Caco-2 (cell line): ENCODE measurements around the gene CEP112. TPM values are rescaled to one million over a fixed set of nuclear protein-coding genes. Genes with fewer than 3 reads are reported as not detected.

Experiments
- BruUV-seq: library from RNA; stranded (reverse); fragments of 400-500 nt; replicated peaks from 2 replicates; lab custom pipeline; 2021; lab: Mats Ljungman, UMichigan
- CTCF ChIA-PET: fragments of 300-600 bp; sonication (Branson Sonifier 250); formaldehyde crosslinking; loops from one replicate; lab custom pipeline; 2022; ENCODE audit warnings: antibody characterized with exemption; lab: Charles Lee
- POLR2A ChIA-PET: fragments of 300-600 bp; sonication (Branson Sonifier 250); formaldehyde crosslinking; loops from one replicate; lab custom pipeline; 2022; ENCODE audit warnings: antibody characterized with exemption; lab: Charles Lee
- DNase-seq, 2 experiments: peaks; one replicate each; pipeline versions ENCODE4 v3.0.0 to v3.0.0-alpha.2; 2020 to 2022
- H3K27me3 ChIP-seq: replicated peaks from 2 replicates; pipeline ENCODE4 v1.6.0; 2011; ENCODE audit warnings: low read length; ENCODE audit not compliant: control insufficient read depth, insufficient read depth
- H3K36me3 ChIP-seq: 2 replicates; pipeline ENCODE4 v1.5.1; 2011; ENCODE audit warnings: low read length; ENCODE audit not compliant: control insufficient read depth, insufficient read depth
- H3K4me1 ChIP-seq: fragments of 250-450 bp; sonication (Bioruptor Pico); 2 replicates; pipeline ENCODE4 v1.5.1; 2020; ENCODE audit warnings: mild to moderate bottlenecking
- H3K4me3 ChIP-seq: 2 replicates; pipeline ENCODE4 v1.5.1; 2011; ENCODE audit warnings: low read depth, mild to moderate bottlenecking, control low read depth, low read length
- H3K9me3 ChIP-seq: fragments of 250-450 bp; sonication (Bioruptor Pico); 2 replicates; pipeline ENCODE4 v1.5.1; 2020; ENCODE audit warnings: mild to moderate bottlenecking, moderate library complexity
- H3K27ac Mint-ChIP-seq: one replicate; pipeline ENCODE4 v1.8.0; 2022; ENCODE audit warnings: mixed read lengths; ENCODE audit not compliant: unreplicated experiment
- H3K27me3 Mint-ChIP-seq: one replicate; pipeline ENCODE4 v1.8.0; 2022; ENCODE audit warnings: mixed read lengths; ENCODE audit not compliant: insufficient read depth, unreplicated experiment
- H3K36me3 Mint-ChIP-seq: one replicate; pipeline ENCODE4 v1.8.0; 2022; ENCODE audit warnings: mild to moderate bottlenecking, mixed read lengths; ENCODE audit not compliant: insufficient read depth, unreplicated experiment
- H3K4me1 Mint-ChIP-seq: one replicate; pipeline ENCODE4 v1.8.0; 2022; ENCODE audit warnings: low read depth, mixed read lengths; ENCODE audit not compliant: unreplicated experiment
- H3K4me3 Mint-ChIP-seq: one replicate; pipeline ENCODE4 v1.8.0; 2022; ENCODE audit warnings: mild to moderate bottlenecking, moderate library complexity, mixed read lengths; ENCODE audit not compliant: unreplicated experiment
- H3K9me3 Mint-ChIP-seq: one replicate; pipeline ENCODE4 v1.8.0; 2022; ENCODE audit warnings: mixed read lengths; ENCODE audit not compliant: unreplicated experiment
- intact Hi-C: fragments of 100-400 bp; cut with micrococcal nuclease; formaldehyde crosslinking; loops from one replicate; pipeline ENCODE4 v1.10.0; 2022; ENCODE audit not compliant: unreplicated experiment
- total RNA-seq: library from RNA; stranded (reverse); gene quantifications from 2 replicates; pipeline ENCODE4 v1.2.3, GENCODE V29; 2022
- TF ChIP-seq, protein P1 (sequence below), 2 experiments: fragments of 200-600 bp in 1 of 2; IDR thresholded peaks; 1 replicate in 1 of 2; 2 replicates in 1 of 2; pipeline versions ENCODE4 v1.5.1 to v1.8.0; 2011 to 2022; ENCODE audit warnings: antibody characterized with exemption in 1 of 2, control low read depth in 1 of 2, inconsistent platforms in 1 of 2, low read depth in 1 of 2, low read length in 1 of 2, mild to moderate bottlenecking in 1 of 2, moderate library complexity in 1 of 2; ENCODE audit not compliant: insufficient read depth in 1 of 2, severe bottlenecking in 1 of 2, unreplicated experiment in 1 of 2

CEP112 gene
- total RNA-seq, 1 experiment from 2014 or later, result 4.7 TPM

DNA sequence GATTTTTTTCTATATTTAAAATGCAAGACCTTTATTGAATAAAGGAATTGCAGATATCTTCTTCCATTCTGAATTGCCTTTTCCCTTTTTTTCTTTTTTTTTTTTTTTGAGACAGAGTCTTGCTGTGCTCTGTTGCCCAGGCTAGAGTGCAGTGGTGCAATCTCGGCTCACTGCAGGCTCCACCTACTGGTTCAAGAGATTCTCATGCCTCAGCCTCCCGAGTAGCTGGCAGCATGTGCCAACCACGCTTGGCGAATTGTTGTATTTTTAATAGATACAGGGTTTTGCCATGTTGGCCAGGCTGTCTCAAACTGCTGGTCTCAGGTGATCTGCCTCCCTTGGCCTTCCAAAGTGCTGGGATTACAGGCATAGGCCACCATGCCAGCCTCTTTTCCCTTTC lies 151.5 kb downstream of the CEP112 start:
- ChIA-PET POLR2A (no interaction called here), CTCF (interaction anchor here (0.6 to 0.7 kb wide), 2 partner anchors 99 to 329 kb away, joined by 4 to 10 read pairs; no protein-coding TSS in a partner anchor)
- no peak overlapping the region for H3K4me3 ChIP-seq
- no peaks in the 10 kb centered on the region for H3K27me3 ChIP-seq
- no peaks in the 10 kb centered on the region for H3K4me1 Mint-ChIP-seq
- BruUV-seq, result no TSS peak
- no peak overlapping the region for H3K27ac Mint-ChIP-seq
- TF ChIP-seq, protein P1, sequence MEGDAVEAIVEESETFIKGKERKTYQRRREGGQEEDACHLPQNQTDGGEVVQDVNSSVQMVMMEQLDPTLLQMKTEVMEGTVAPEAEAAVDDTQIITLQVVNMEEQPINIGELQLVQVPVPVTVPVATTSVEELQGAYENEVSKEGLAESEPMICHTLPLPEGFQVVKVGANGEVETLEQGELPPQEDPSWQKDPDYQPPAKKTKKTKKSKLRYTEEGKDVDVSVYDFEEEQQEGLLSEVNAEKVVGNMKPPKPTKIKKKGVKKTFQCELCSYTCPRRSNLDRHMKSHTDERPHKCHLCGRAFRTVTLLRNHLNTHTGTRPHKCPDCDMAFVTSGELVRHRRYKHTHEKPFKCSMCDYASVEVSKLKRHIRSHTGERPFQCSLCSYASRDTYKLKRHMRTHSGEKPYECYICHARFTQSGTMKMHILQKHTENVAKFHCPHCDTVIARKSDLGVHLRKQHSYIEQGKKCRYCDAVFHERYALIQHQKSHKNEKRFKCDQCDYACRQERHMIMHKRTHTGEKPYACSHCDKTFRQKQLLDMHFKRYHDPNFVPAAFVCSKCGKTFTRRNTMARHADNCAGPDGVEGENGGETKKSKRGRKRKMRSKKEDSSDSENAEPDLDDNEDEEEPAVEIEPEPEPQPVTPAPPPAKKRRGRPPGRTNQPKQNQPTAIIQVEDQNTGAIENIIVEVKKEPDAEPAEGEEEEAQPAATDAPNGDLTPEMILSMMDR (IDR thresholded peaks at IDR 0.05; ENCODE audit: insufficient read depth in 1 of 2, low read depth in 1 of 2, low read length in 1 of 2, severe bottlenecking in 1 of 2, unreplicated experiment in 1 of 2), result peak in 1 of 2 experiments; percentile 17
- peaks cover 9% of the 10 kb centered on the region for H3K27me3 Mint-ChIP-seq
- no peaks in the 10 kb centered on the region for H3K36me3 Mint-ChIP-seq
- H3K9me3 ChIP-seq, result no peaks in the 10 kb centered on the region
- intact Hi-C loops, result no loop called here
- H3K4me3 Mint-ChIP-seq, result no peak overlapping the region
- H3K9me3 Mint-ChIP-seq, result no peaks in the 10 kb centered on the region
- peak in 1 of 2 experiments; percentile 7 for DNase-seq
- H3K36me3 ChIP-seq, result no peaks in the 10 kb centered on the region
- no peaks in the 10 kb centered on the region for H3K4me1 ChIP-seq

DNA sequence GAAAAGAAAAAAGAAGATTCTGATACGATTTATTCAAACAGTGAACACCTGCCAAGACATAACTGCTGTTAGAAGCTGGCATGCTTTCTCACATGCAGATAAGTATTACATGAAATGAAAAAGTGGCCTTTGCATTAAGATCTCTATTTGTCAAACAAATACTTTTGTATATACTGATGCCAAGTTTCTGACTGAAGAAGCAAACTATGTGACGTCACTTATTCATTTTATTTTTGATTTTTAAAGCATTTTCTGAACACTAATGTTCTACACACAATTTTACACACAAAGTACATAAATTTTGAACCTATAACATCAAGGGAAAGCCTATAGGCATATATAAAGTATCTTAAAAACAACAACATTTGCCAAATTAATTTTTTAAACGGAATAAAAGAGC lies 153.8 kb downstream of the CEP112 start:
- no TSS peak for BruUV-seq
- ChIA-PET POLR2A (no interaction called here), CTCF (no interaction called here)
- intact Hi-C loops, result no loop called here
- H3K9me3 ChIP-seq, result no peaks in the 10 kb centered on the region
- H3K4me3 Mint-ChIP-seq, result no peak overlapping the region
- no peak overlapping the region for H3K27ac Mint-ChIP-seq
- no peak overlapping the region for H3K4me3 ChIP-seq
- no peaks in the 10 kb centered on the region for H3K36me3 Mint-ChIP-seq
- TF ChIP-seq, protein P1 (IDR thresholded peaks at IDR 0.05; ENCODE audit: insufficient read depth in 1 of 2, low read depth in 1 of 2, low read length in 1 of 2, severe bottlenecking in 1 of 2, unreplicated experiment in 1 of 2), result no peak
- peaks cover 9% of the 10 kb centered on the region for H3K27me3 Mint-ChIP-seq
- no peaks in the 10 kb centered on the region for H3K27me3 ChIP-seq
- H3K9me3 Mint-ChIP-seq, result no peaks in the 10 kb centered on the region
- no peaks in the 10 kb centered on the region for H3K36me3 ChIP-seq
- H3K4me1 Mint-ChIP-seq, result no peaks in the 10 kb centered on the region
- no peak for DNase-seq
- no peaks in the 10 kb centered on the region for H3K4me1 ChIP-seq

DNA sequence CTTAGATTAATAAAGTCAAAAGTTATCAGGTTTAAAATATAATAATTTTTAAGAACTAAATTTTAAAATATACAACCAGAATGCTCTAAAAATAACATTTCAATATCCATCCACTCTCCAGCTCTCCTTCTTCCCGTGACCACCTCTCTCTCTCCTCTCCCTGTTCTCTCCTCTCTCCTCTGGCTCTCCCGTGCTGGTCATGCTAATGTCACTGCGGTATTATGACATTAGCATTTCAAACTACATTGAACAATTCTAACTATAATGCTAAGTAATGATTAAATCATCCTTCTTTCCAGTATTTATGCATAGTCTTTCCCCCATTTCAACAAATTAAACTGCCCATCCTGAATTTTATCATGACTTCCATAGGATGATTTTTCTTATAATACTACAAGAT lies 154.7 kb downstream of the CEP112 start:
- no peaks in the 10 kb centered on the region for H3K4me1 Mint-ChIP-seq
- Histone ChIP-seq H3K27me3 (no peaks in the 10 kb centered on the region), H3K4me1 (no peaks in the 10 kb centered on the region), H3K36me3 (no peaks in the 10 kb centered on the region), H3K4me3 (no peak overlapping the region), H3K9me3 (no peaks in the 10 kb centered on the region)
- no peaks in the 10 kb centered on the region for H3K36me3 Mint-ChIP-seq
- ChIA-PET POLR2A (no interaction called here), CTCF (no interaction called here)
- TF ChIP-seq, protein P1 (IDR thresholded peaks at IDR 0.05; ENCODE audit: insufficient read depth in 1 of 2, low read depth in 1 of 2, low read length in 1 of 2, severe bottlenecking in 1 of 2, unreplicated experiment in 1 of 2), result no peak
- no peak overlapping the region for H3K27ac Mint-ChIP-seq
- BruUV-seq, result no TSS peak
- no peak for DNase-seq
- intact Hi-C loops, result no loop called here
- H3K9me3 Mint-ChIP-seq, result no peaks in the 10 kb centered on the region
- peaks cover 9% of the 10 kb centered on the region for H3K27me3 Mint-ChIP-seq
- no peak overlapping the region for H3K4me3 Mint-ChIP-seq
